Measurements from ENCODE around the gene MIGA1.

DNA sequence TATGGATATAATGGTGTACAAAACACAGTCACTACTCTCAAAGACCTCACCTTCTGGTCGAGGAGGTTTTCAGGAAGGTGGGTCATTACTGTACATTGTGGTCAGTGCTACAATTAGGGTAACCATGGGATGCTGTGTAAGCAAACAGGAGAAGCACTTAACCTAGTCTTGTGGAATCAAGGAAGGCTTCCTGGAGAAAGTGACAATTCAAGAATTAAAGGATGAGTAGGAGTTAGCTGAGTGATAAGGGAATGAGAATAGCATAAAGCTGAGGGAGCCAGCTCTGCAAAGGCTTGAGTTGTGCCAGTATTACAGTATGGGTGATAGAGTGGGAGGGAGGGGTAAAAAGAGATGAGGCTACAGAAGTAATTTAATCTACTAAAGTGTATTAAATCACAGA, 126.2 kb downstream of the MIGA1 start:
- TF ChIP-seq CTCF (IDR thresholded peaks at IDR 0.05) (no peak), POLR2A (IDR thresholded peaks at IDR 0.05) (no peak)
